GM18505 (cell line): ENCODE data around the gene RRM1.
"Not testable (repeated sequence)": the region's sequence is repeated elsewhere in the genome, so short reads cannot be mapped to it uniquely, and the experiment has no call there.

Experiments used
- ATAC-seq: cut with Tn5 transposase; IDR thresholded peaks from one replicate; pipeline ENCODE4 v1.9.1; 2021; ENCODE audit not compliant: unreplicated experiment
- POLR2A ChIP-seq: IDR thresholded peaks from 4 replicates; pipeline ENCODE4 v1.6.1; 2011; ENCODE audit warnings: borderline replicate concordance; ENCODE audit not compliant: insufficient read depth, insufficient read length; ENCODE audit errors: extremely low read depth

RRM1 gene

DNA sequence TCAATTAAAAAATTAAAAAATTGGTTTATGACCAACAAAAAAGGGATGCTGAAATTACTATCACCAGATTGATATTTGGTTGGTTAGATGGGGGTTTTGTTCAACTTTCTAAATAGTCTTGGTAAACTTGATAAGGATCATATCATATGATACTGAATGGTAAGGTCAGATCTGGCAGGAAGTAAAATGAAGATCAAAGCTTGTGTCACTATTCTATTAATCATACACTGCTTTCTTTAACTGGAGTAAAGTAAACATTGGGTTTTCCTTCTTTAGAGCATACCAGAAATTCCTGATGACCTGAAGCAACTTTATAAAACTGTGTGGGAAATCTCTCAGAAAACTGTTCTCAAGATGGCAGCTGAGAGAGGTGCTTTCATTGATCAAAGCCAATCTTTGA is 40.2 kb downstream of the RRM1 start:
- no peak for ATAC-seq
- no peak for TF ChIP-seq POLR2A

- no peak for TF ChIP-seq POLR2A
- ATAC-seq = no peak
Measured at GRCh38 chr11:4138497-4138896, 43.9 kb downstream of the RRM1 start.

- no peak for TF ChIP-seq POLR2A
- ATAC-seq = no peak
Measured at GRCh38 chr11:4140067-4140636, 45.6 kb downstream of the RRM1 start.

GRCh38 chr11:4146070-4146771 is 51.6 kb downstream of the RRM1 start:
- no peak for ATAC-seq
- TF ChIP-seq POLR2A = no peak

- no peak for ATAC-seq
- TF ChIP-seq POLR2A = no peak
Measured at GRCh38 chr11:4146772-4147098, 52.1 kb downstream of the RRM1 start.

DNA sequence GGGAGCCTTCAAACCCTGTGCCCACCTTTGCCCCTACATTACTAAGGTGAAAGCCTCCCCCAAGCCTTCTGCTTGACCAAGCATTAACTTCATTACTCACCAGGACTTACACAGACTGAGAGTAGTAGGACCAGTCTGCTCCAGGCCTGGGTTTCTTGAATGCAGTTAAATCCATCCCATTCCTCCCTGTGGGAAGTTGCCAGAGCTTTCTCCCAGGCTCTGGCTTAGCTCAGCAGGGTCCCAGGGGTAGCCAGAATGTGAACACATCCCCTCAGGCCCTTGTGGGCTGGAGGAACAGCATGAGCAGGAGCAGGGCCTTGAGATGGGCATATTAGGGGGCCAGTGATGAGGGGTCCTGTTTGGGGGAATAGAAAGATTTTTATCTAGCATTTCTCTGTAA is 59.9 kb downstream of the RRM1 start:
- no peak for TF ChIP-seq POLR2A
- no peak for ATAC-seq

DNA sequence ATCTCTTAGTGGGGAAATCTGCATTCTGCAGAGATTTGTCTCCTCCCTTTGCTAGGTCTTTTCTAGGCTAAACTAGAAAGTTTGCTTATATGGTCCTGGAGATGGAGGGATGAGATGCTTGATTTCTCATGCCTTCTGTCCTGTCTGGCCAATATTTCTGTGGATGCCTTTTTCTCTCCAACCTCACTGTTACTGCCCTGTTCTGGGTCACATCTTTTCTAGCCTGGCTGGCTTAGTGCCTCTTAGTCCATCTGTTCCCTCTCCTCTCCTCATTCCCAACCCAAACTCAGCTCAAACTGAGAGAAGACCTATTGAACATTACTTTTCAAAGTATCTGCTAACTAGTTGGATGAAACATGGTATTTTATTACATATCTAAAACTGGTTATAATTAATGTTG is 62.0 kb downstream of the RRM1 start:
- ATAC-seq = no peak
- no peak for TF ChIP-seq POLR2A

GRCh38 chr11:4158818-4159217 is 64.2 kb downstream of the RRM1 start:
- ATAC-seq = not testable (repeated sequence)

DNA sequence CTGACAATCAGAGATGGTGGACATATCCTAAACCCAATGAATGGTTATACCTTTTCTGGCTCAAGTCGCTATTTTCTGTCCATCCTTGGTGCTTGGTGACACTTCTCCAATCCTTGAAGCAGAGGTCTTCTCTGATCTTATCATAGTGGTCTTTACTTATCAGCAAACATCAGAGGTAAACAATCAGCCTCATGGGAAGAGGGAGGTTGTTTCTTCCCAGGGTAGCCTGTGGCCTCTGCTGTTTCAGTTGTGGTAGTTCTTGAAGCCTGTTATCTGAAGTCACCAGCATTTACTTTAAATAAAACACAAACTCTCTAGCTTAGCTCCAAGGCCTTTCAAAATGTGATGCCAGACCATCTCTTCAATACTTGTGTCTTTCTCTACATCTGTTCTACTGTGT is 66.7 kb downstream of the RRM1 start:
- no peak for ATAC-seq
- TF ChIP-seq POLR2A = no peak

- ATAC-seq = no peak
- no peak for TF ChIP-seq POLR2A
Measured at GRCh38 chr11:4164884-4165590, 70.4 kb downstream of the RRM1 start.

DNA sequence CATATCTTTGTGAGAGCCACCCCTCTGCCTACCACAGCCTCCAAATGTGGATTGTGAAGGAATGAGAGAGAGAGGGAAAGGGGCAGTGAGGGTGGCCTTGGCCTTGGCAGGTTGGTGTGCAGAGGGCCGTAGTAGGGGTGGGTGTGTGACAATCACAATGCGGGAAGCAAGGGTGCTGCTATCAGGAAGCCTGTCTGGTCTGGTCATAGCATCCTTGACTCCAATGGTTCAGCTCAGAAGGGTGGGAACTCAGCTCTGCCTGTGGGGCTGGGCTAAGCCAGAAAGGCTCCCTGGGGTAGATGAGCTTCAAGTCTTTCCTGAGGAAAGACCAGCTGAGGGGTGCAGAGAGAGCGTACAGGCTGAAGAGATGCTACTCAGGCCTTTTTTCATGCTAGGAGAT is 72.7 kb downstream of the RRM1 start:
- TF ChIP-seq POLR2A = no peak

DNA sequence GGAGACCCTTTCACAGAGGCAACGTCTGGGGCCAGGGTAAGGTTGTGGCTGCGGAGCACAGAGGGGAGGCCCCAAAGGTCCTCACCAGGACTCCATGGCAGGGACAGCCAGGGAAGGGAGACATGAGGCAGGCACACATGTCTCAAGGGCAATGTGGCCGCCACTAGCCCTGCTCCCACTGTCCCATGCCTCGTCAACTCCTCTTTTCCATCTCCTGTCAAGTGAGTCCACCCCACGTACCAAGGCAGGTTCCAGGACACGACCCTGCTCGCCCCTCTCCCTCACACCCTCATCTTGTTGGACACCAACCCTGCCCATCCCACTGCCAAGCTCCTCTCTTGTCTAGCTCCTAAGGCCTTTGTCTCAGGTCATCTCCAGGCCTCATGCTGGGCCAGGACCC is 73.2 kb downstream of the RRM1 start:
- TF ChIP-seq POLR2A = no peak
- no peak for ATAC-seq

More for the DNA sequence above, 72.7 kb downstream of the RRM1 start:
- no peak for ATAC-seq

- not testable (repeated sequence) for ATAC-seq
Measured at GRCh38 chr11:4175620-4176350, 81.2 kb downstream of the RRM1 start.

DNA sequence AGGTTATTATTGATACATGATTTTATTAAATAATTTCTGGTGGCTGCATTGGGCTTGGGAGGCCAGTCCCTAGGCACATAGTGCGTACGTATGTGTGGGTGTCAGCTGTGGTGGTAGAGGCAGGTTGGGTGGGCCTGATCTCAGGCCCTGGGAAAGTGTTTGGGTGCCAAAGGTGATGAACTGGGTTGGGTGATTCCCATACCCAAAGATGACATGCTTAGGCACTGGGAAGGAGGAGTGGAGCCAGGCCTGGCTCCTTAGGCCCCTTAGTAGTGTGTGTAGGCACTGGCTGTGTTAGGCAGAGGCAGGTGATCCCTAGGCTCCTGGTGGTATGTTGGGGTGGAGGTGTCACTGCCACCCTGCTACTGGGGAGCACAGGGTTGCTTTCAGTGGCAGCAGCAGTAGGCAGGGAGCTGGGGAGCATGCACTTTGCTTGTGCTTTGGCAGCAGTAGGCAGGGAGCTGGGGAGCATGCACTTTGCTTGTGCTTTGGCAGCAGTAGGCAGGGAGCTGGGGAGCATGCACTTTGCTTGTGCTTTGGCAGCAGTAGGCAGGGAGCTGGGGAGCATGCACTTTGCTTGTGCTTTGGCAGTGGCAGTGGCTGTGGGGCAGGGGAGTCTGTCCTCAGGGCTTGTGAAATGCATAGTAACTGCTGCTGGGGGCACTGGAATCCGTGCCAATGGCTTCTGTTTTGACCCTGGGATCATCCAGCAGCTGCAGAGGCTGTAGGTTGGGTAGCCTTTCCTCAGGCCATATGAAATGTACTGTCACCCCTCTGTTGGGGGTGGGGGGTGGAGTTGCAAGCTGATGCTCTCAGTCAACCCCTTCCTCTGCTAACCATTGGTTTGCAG is 84.4 kb downstream of the RRM1 start:
- TF ChIP-seq POLR2A = no peak
- ATAC-seq = no peak
